DMS114 treated with DMSO at 0.1 percent for 48 hours (cell line): ENCODE measurements around the gene TOP2B.

Experiments
- DNase-seq: peaks from one replicate; lab custom pipeline; 2025; ENCODE audit not compliant: unreplicated experiment; lab: John Stamatoyannopoulos, UW

The TOP2B gene

DNA sequence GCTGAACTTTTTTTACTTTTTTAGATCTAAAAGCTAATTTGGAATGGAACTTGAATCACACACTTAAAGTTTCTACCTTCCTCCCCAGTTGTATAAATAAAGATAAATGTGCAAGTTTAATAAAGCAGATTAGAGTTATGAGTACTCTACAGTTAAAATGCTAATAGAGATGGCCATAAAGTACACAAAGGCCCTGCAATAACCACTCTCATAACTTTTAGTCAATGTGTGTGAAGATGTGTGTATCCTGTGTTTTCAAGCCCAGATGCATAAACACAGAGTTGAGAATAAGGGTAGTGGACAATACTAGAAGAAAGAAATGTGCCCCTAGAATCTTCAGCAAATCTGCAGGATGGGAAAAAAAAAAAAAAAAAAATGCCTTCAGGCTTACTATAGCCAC is 45.3 kb downstream of the TOP2B start:
- DNase-seq: no peak

DNA sequence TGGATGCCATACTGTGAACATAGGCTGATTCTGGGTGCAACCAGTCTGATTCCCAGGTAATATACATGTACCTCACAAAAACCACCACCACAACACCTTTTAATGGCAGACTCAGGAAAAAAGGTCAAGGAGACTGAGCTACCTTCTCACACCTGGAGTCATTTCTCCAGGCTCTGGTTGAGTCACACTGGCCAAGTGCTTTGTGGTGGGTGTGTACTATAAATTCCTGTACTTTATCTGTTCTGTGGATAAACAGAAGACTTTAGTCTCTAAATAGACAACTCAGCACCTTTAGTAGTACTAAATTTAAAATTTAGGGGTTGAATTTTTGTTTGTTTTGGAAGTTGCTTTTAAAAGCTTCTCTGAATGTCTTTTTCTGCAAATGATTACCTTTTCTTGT is 46.7 kb downstream of the TOP2B start:
- DNase-seq: no peak

GRCh38 chr3:25611193-25611592 is 53.5 kb downstream of the TOP2B start:
- no peak for DNase-seq

GRCh38 chr3:25610779-25611178 is 53.9 kb downstream of the TOP2B start:
- DNase-seq: no peak

- no peak for DNase-seq
Measured at GRCh38 chr3:25610167-25610566, 54.5 kb downstream of the TOP2B start.

DNA sequence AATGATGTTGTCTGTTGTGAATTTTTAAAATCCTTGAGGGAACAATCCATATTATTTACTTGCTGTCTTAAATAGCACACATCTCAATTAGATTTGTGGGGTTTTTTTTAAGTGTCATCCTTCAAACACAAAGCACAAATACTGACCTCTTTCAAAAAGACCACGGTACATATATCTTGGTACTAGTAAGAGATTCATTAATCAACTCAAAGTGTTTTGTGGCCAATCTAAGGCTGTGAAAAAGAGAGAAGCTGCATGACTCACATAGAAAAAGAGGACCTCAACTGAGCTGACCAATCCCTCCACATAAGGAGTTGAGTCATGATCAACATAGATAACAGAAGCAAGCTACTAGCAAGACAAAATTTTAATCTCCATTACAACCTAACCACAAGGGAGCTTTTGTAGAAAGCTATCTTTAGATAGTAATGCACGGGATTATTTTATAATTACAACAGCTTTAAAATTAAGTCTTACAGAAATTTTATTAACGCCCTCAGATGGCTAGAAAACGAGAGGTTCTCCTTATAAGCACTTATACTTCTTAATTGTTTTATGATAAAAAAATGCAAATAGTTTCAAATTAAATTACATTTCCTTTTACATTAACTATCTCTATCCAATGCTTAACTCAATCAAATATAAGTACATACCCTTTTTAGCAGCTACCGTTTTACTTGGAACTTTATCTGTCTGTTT is 60.5 kb downstream of the TOP2B start:
- DNase-seq: no peak

DNA sequence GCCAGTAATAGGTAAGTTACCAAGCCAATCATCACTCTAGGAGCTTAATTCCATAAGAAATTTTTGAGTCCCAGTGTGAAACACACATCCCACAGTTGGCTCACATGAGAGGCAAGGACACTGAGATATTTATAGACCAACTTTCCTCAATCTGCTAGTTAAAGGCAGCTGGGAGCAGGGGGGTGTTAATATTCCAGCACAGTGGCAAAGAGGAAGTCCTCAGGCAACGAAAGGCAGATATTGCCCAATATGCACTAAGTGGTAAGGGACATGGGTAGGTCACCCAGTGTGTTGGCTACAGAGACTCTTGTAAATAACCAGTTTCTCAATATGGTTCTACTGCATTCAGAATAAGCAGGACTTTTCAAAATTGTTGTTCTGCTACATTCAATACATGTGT is 61.0 kb downstream of the TOP2B start:
- no peak for DNase-seq

DNA sequence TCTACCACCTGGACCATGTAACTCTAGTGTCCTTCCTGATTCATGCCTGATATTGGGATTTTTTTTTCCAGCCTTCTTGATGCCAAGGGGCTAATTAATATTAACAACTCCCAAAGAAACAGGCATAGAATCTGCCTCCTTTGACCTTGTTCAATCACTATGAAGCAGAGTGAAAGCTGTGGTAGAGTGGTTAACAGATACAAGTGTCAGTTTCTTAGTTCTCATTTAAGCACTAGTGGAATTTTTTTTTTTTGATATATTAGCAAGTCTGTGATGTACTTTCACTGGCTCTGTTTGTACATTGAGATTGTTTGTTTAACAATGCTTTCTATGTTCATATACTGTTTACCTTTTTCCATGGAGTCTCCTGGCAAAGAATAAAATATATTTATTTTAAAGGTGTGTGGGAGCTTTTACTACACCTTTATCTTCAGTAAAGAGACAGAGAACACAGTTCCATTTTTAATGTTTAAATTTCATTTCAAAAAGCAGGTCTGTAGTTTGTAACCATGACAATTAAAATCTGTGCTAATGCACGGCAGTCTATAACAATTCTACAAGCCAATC is 67.1 kb downstream of the TOP2B start:
- no peak for DNase-seq

GRCh38 chr3:25594007-25594502 is 70.7 kb downstream of the TOP2B start:
- peak; percentile 32 for DNase-seq

- no peak for DNase-seq
Measured at GRCh38 chr3:25593001-25593400, 71.7 kb downstream of the TOP2B start.

DNA sequence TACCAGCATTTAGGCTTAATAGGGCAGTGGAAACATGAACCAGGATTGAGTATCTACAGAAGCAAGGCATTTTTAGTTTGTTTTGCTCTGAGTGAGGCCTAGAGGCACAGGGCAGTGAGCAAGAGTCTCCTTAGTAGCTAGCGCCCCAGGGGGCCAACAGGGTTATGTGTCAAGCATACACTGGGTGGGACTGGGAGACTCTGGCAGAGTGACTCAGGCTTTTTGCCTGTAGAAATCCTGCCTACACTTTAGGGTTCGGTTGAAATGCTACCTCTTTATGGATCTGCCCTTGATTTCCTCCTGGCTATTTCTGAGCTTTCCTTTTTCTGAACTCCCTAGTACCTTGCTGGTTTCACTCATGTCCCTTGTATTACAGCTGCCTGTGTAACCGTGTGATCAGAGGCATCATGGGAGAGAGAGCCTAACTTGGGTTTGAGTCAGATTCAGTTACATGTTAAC is 72.2 kb downstream of the TOP2B start:
- DNase-seq: no peak

- no peak for DNase-seq
Measured at GRCh38 chr3:25589783-25590258, 74.9 kb downstream of the TOP2B start.

DNA sequence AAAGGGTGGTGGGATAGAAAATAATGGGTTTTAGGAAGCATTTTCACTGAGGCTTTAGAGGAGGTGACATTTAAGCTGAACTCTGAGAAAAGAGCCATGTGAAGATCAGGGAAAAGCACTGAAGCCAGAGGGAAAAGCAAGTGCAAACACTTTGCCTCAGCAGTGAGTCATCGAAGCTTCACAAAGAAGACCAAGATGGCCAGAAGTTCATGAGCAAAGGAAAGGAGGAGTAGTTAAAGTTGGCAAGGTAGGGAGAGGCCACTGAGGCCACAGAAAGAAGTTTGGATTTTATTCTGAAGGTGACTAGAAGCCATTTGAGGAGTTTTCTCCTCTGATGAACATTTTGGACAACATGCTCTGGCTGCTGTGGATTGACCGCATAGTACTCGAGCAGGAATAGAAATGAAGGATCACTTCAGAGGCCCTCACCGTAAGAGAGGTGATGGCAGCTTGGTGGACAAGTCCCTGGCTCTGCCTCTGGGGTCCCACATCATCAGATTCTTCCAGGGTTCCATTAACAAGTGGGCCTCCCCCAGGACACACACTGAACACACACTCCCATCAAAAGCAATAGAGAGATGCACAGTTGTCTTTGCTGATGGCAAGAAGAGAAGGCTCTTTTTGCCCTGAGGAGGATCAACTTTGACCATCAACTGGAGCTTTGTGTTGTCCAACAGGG is 75.5 kb downstream of the TOP2B start:
- no peak for DNase-seq

DNA sequence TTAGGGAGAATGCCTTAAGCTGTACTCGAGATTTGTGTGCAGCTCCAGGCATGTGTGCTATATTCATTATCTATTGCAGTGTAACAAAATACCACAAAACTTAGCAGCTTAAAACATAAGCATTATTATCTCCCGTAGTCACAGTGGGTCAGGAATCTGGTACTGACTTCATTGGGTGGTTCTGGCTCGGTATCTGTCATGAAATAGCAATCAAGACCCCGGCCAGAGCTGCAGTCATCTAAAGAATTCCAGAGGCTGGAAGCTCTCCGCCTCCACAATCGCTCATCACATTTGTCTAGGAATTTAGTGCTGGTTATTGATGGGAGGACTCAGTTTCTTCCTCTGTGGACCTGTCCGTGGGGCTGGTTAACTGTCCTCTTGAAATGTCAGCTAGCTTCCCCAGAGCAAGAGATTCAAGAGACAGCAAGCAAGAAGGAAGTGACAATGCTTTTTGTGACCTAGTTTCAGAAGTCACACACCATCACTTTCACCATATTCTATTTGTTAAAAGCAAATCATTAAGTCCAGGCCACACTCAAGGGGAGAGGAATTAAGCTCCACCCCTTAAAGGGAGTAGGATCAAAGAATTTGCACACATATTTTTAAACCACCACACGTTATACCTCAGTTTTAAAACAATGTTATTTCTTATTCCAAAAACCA is 76.1 kb downstream of the TOP2B start:
- no peak for DNase-seq

GRCh38 chr3:25587975-25588374 is 76.7 kb downstream of the TOP2B start:
- no peak for DNase-seq

GRCh38 chr3:25587526-25587925 is 77.2 kb downstream of the TOP2B start:
- no peak for DNase-seq

DNA sequence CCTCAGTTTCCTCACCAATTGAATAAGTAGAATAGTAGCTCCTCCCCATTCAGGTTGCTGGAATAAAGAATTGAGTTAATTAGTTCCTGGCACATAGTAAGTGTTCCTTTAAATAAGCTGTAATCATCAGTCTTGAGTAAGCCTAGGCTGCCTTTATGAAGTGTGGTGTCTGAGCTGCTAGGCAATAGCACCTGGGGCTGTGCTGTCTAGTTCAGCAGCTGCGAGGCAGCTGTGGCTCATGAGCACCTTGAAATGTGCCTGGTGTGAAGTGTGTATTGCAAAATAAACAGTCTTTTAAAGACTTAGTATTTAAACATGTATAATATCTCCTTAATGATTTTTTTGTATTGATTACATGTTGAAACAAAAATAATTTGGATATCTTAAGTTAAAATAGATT is 77.6 kb downstream of the TOP2B start:
- no peak for DNase-seq

- no peak for DNase-seq
Measured at GRCh38 chr3:25586553-25586952, 78.2 kb downstream of the TOP2B start.

- DNase-seq: no peak
Measured at GRCh38 chr3:25586167-25586505, 78.6 kb downstream of the TOP2B start.

DNA sequence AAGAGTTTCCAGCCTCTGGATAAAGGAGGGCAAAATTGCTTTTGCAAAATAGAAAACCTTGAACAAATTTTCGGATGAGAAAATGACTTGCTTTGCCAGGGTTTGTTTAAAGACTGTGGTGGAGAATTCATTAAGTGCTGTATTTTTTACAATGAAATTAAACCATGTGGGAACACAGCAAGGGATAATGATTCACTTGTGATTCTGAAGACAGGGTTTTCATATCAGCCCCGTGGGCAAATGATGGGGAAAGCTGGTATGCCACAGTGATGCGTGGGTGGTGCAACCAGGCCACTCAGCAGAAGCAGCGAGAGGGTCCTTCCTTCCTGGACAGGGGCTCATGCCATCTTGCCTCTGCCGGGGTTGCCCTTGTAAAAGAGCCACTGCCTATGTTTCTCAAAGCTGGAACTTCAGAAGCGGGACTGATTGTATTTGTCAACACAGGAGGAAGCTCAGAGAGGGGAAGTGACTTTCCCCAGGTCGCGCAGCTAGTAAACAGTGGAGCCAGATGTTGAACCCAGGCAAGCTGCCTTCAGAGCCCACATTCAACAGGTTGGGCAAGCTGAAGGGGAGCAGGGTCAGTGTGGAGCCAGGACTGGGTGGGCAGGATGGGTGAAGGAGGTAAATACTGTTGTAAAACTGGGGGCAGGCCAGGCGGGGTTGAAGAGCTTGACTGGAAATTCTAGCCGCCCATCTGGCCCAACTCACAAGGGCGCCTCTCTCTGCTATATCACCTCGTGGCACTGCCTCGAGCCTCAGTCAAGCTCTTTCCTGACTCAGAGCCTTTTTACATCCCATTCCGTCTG is 79.1 kb downstream of the TOP2B start:
- no peak for DNase-seq
